ENCODE results near the gene PPIP5K2.

DNA sequence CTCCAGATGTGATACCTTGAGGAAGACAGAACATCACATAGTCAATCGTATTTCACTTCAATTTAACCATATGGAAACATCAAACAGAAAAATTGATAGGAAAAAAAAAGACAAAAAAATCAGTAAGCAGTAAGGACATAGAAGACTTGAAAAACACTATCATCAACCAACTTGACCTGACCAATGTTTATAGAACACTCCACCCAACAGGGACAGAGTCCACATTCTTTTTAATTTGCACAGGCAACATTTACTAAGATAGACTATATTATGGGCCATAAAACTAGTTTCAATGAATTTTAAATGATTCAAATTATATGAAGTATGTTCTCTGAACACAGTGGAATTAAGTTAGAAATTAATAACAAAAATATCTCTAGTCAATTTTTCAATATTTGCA lies 117.7 kb downstream of the PPIP5K2 start:
- TF ChIP-seq EZH2phosphoT487 (IDR thresholded peaks at IDR 0.05; ENCODE audit: borderline replicate concordance, low read length) = no peak
- TF ChIP-seq, protein P1, sequence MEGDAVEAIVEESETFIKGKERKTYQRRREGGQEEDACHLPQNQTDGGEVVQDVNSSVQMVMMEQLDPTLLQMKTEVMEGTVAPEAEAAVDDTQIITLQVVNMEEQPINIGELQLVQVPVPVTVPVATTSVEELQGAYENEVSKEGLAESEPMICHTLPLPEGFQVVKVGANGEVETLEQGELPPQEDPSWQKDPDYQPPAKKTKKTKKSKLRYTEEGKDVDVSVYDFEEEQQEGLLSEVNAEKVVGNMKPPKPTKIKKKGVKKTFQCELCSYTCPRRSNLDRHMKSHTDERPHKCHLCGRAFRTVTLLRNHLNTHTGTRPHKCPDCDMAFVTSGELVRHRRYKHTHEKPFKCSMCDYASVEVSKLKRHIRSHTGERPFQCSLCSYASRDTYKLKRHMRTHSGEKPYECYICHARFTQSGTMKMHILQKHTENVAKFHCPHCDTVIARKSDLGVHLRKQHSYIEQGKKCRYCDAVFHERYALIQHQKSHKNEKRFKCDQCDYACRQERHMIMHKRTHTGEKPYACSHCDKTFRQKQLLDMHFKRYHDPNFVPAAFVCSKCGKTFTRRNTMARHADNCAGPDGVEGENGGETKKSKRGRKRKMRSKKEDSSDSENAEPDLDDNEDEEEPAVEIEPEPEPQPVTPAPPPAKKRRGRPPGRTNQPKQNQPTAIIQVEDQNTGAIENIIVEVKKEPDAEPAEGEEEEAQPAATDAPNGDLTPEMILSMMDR (conservative IDR thresholded peaks at IDR 0.05; ENCODE audit: low read depth, low read length) = no peak

Measured in PC-3 (cell line).